HG03378 (cell line): Measurements from ENCODE around the gene EIF3A.

Experiments used
- ATAC-seq: cut with Tn5 transposase; IDR thresholded peaks from one replicate; pipeline ENCODE4 v1.9.1; 2021; ENCODE audit warnings: mild to moderate bottlenecking, moderate library complexity; ENCODE audit not compliant: unreplicated experiment

The EIF3A gene

DNA sequence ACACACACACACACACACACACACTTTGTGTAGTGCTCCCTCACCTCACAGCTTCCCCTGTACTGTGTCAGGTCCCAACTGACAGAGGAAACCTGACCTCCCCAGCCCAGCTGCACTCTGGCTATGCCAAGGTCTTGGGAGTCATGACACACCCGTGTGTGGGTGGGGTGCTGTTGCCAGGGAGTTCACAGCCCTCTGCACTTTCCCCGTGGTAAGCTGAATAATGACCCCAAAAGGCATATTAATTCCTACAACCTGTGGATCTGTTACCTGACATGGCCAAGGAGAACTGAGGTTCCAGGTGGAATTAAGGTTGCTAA, 60.0 kb downstream of the EIF3A start:
- no peak for ATAC-seq

DNA sequence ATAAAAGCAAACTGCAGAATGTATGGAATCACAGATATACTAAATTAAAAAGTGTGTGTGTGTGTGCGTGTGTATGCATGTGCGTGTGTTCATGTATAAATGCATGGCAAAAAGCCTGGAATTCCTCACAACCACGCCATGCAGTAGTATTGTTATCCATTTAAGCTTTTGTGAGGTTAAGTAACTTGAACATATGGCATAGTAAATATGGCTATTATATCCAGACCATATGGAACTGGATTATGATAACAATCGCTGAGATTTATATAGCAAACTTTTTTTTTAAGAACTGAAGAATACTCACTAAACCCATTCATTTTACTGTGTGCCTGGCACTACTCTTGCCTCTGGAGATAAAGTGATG, 73.4 kb downstream of the EIF3A start:
- no peak for ATAC-seq

DNA sequence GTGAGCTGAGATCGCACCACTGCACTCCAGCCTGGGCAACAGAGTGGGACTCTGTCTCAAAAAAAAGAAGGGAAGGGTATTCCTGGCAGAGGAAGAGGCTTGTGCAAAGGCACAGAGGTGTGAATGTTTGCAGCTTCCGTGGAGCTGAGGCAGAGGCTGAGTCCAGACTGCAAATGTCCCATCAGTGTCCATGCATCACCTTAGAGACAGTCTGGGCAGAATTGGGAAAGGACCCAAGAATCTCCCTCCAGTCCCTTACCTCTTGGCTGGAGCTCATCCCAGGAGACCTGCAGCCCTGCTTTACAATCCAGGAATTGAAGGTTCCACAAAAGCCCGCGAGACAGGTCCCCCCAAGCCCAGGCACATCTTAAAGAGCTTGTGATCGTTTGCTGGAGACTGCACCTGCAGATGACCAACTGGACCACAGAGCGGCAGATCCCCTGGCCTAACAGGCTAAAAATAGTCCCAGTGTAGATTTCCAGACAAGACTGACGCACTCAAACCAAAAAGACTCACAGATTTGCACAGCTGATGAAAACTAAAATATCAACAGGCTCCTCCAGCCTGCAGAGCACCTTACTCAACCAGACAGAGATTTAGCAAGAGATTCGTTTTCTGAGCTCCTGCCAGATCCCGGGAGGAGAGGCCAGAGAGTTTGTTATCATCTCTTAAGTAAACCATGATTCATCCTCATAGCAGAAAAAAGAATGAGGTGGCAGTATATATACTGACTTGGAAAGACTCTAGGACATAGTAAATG, 74.0 kb downstream of the EIF3A start:
- no peak for ATAC-seq

- no peak for ATAC-seq
Measured at GRCh38 chr10:119005362-119006043, 75.1 kb downstream of the EIF3A start.

DNA sequence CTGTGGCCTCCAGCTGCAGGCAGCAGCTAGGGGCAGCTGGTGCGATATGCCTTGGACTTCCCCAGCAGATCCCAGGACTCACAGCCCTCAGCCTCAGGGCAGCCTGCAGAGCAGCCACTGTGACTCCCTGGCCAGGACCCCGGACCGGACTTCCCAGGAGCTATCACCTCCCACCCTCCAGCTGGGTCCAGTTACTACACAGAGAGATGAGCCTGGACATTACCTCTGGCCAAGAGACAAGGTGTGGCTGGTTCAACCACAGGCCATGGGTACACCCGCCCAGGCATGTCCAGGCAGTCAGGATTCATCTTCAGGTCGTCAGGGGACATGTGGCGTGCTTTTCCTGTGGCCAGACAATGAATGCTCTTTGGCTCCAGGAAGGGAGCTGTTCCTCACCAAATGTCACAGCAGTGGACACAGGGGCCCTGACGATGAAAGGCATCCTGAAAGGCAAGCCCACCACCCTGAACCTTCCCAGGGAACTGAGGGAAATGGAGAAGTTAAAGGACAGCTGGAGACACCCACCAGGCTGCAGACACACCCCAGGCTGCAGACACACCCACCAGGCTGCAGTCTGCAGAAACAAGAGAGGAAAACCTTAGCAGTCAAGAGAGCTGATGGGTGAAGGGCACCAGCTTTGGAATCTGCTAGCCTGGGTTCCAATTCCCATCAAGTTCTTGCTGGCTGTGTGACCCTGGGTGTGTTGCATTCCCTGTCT, 76.9 kb downstream of the EIF3A start:
- ATAC-seq = no peak

DNA sequence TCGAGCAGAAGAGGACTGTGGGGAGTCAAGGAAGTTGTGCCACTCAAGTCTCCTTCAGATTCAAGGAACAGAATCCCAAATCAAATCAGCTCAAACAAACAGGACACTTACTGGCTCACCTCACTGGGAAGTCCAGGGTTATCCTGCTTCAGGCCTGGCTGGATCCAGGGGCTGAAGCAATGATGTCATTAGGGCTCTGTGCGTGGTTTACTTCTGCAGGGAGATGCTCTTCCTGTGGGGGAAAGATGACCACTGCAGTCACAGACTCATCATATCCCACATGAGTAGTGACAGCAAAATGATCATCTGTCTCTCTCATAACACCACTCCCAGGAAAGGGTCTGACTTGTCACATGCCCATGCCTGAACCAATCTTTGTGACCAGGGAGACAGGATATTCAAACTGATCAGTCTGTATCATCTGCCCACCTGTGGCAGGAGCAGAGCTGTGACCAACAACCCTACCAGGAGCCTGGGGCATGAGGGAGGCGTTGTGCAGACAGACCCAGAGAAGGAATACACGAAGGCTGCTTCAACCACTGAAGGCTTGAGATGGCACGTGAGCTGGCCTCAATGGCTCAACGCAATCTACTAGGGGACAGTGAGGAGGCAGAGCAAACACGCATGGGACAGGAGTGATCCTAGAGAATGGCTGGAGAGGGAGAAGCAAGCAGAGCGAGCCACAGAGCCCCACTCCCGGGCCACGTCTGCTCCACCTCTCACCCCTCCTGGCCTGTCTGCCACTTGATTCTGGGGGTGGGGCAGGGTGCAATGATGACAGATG, 78.7 kb downstream of the EIF3A start:
- no peak for ATAC-seq

GRCh38 chr10:118998183-118998582, 82.4 kb downstream of the EIF3A start:
- no peak for ATAC-seq

DNA sequence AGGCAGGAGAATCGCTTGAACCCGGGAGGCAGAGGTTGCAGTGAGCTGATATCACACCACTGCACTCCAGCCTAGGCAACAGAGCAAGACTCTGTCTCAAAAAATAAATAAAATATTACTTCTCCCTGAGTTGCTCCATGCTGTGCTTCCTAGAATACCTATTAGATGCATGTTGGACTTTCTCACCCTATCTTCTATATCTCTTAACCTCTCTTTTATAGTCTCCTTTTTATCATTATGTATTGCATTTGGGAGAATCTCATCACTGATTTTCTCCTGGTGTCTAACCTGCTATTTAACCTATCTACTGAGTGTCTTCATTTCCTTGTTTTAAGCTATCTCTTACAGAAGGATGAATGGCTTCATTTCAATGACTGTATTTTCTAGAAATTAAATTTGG, 83.2 kb downstream of the EIF3A start:
- no peak for ATAC-seq

- ATAC-seq = no peak
Measured at GRCh38 chr10:118995739-118996138, 84.9 kb downstream of the EIF3A start.

DNA sequence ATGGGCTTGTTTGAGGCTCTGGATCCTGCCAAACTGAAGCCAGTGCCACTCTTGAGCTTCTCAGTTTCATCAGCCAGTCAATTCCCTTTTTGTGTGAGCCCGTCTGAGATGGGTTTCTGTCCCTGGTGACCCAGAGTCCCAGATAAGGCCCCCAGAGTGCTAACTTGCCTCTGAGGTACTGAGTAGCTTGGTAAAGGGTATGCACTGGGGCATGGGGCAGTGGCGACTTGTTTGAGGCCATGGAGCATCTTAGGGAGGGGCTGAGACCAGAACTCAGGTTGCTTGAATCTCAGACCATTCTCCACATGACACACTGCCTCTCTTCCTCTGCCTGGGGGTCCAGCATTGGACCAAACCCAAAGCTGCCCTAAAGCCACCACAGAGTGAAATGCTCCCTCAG, 86.3 kb downstream of the EIF3A start:
- no peak for ATAC-seq

- ATAC-seq = no peak
Measured at GRCh38 chr10:118993214-118993613, 87.4 kb downstream of the EIF3A start.

DNA sequence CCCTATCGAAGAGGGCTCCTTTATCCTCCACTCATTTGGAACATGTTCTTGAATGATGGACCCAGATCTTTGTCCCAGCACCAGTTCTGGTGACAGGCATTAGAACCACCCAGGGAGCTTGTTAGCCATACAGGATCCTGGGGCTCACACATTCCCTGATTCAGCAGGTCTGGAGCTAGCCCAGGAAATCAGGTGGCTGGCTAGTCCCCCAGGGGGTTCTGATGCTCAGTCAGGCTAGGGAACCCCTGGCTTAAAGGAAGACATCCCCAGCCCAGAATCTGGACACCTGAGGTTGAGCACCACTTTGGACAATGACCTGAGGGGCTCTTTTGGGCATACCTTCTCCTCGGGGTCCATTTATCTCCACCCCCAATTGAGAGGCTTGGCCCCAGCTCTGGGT, 88.1 kb downstream of the EIF3A start:
- no peak for ATAC-seq

- no peak for ATAC-seq
Measured at GRCh38 chr10:118990326-118990725, 90.3 kb downstream of the EIF3A start.

DNA sequence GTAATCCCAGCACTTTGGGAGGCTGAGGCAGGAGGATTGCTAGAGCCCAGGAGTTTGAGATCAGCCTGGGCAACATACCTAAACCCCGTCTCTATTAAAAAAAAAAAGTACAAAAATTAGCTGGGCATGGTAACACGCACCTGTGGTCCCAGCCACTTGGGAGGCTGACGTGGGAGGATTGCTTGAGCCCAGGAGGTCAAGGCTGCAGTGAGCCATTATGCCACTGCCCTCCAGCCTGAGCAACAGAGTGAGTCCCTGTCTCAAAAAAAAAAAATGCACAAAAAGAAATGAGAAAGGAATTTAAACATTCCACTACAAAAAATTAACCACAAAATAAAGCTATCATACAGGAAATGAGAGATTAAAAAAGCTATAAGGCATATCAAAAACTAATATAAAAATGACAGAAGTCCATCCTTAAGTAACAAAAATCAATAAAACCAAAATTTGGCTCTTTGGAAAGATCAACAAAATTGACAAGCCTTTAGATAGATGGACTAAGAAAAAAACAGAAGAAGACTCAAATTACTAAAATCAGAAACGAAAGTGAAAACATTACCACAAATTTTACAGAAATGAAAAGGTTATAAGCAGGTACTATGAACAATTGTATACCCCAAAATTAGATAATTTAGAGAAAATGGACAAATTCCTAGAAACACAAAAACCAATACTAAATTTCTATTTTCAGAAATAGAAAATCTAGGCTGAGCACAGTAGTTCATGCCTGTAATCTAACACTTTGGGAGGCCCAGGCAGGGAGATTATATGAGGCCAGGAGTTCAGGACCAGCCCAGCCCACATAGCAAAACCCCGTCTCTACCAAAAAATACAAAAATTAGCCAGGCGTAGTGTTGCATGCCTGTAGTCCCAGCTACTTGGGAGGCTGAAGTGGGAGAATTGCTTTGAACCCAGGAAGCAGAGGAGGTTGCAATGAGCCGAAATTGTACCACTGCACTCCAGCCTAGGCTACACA, 93.5 kb downstream of the EIF3A start:
- ATAC-seq = peak; percentile 88

- no peak for ATAC-seq
Measured at GRCh38 chr10:118985576-118985975, 95.0 kb downstream of the EIF3A start.
